B cell (primary cell): ENCODE results near the gene MARCOL. TPM values are rescaled to one million over a fixed set of nuclear protein-coding genes. Genes with fewer than 3 reads are reported as not detected.
"Not testable (repeated sequence)": the region's sequence is repeated elsewhere in the genome, so short reads cannot be mapped to it uniquely, and the experiment has no call there.

Experiments used
- ATAC-seq: fragments of 200-7000 bp; cut with Tn5 transposase; one replicate; pipeline ENCODE4 v1.10.0; 2021; ENCODE audit warnings: low read depth, mild to moderate bottlenecking, moderate number of reproducible peaks, moderate library complexity
- CTCF ChIA-PET: fragments of 350-600 bp; sonication (Branson Sonifier 250); formaldehyde crosslinking; loops from one replicate; lab custom pipeline; 2021; ENCODE audit warnings: antibody characterized with exemption, inconsistent platforms; lab: Charles Lee
- POLR2A ChIA-PET: fragments of 350-600 bp; sonication (Branson Sonifier 250); formaldehyde crosslinking; loops from one replicate; lab custom pipeline; 2021; ENCODE audit warnings: antibody characterized with exemption; lab: Charles Lee
- DNase-seq: peaks from one replicate; pipeline ENCODE4 v3.0.0; 2013
- H2AFZ ChIP-seq: 2 replicates; pipeline ENCODE4 v1.6.1; 2012; ENCODE audit warnings: mild to moderate bottlenecking, low read depth, low read length; ENCODE audit not compliant: insufficient read depth, poor library complexity, severe bottlenecking
- H3K27ac ChIP-seq, 2 donors: 1 replicate in 1 of 2; 2 replicates in 1 of 2; pipeline ENCODE4 v1.5.1; 2012 to 2013; ENCODE audit warnings: low read length in 2 of 2, mild to moderate bottlenecking in 2 of 2, moderate library complexity in 1 of 2
- H3K27me3 ChIP-seq, 4 experiments: fragments of 200-600 bp in 1 of 4; sonication (generic) in 1 of 4; replicated peaks in 1 of 4; 1 replicate in 2 of 4; 2 replicates in 2 of 4; pipeline versions ENCODE4 v1.6.1 to v1.7.0; 2013 to 2016; ENCODE audit warnings: low read length in 3 of 4, mild to moderate bottlenecking in 2 of 4, mixed read lengths in 1 of 4, moderate library complexity in 1 of 4; ENCODE audit not compliant: insufficient read depth in 4 of 4, control insufficient read depth in 3 of 4; ENCODE audit errors: control extremely low read depth in 1 of 4
- H3K36me3 ChIP-seq, 2 experiments: replicated peaks in 1 of 2; 1 replicate in 1 of 2; 2 replicates in 1 of 2; pipeline versions ENCODE4 v1.6.1 to v1.7.1; 2013; ENCODE audit warnings: low read length in 1 of 2; ENCODE audit not compliant: insufficient read depth in 2 of 2, control insufficient read depth in 1 of 2; ENCODE audit errors: control extremely low read depth in 1 of 2, extremely low read depth in 1 of 2
- H3K4me1 ChIP-seq, 2 donors: fragments of 200-600 bp in 1 of 2; sonication (generic) in 1 of 2; 1 replicate in 1 of 2; 2 replicates in 1 of 2; pipeline versions ENCODE4 v1.5.1 to v1.6.1; 2013 to 2017; ENCODE audit warnings: low read length in 2 of 2; ENCODE audit not compliant: control insufficient read depth in 2 of 2, insufficient read depth in 2 of 2
- H3K4me2 ChIP-seq: replicated peaks from 2 replicates; pipeline ENCODE3; 2012; ENCODE audit warnings: mild to moderate bottlenecking, low read depth, low read length; ENCODE audit not compliant: poor library complexity, severe bottlenecking
- H3K4me3 ChIP-seq, 5 experiments: fragments of 200-600 bp in 1 of 5; sonication (generic) in 1 of 5; 1 replicate in 3 of 5; 2 replicates in 2 of 5; pipeline versions ENCODE4 v1.5.1 to v1.7.0; 2011 to 2016; ENCODE audit warnings: low read length in 4 of 5, mild to moderate bottlenecking in 4 of 5, low read depth in 2 of 5, control low read depth in 1 of 5, moderate library complexity in 1 of 5; ENCODE audit not compliant: insufficient read depth in 1 of 5; ENCODE audit errors: control extremely low read depth in 1 of 5, extremely low read depth in 1 of 5
- H3K79me2 ChIP-seq: fragments of 200-600 bp; sonication (generic); one replicate; pipeline ENCODE4 v1.6.0; 2016; ENCODE audit warnings: low read length; ENCODE audit not compliant: control insufficient read depth, insufficient read depth
- H3K9ac ChIP-seq: fragments of 200-600 bp; sonication (generic); 2 replicates; pipeline ENCODE4 v1.6.1; 2017; ENCODE audit warnings: mild to moderate bottlenecking, low read length, moderate library complexity
- H3K9me3 ChIP-seq, 3 donors: one replicate each; pipeline versions ENCODE4 v1.6.1 to v1.7.1; 2013; ENCODE audit warnings: low read length in 2 of 3; ENCODE audit not compliant: control insufficient read depth in 2 of 3, insufficient read depth in 1 of 3; ENCODE audit errors: control extremely low read depth in 1 of 3
- H4K20me1 ChIP-seq: 2 replicates; pipeline ENCODE4 v1.6.0; 2012; ENCODE audit warnings: mild to moderate bottlenecking, low read length; ENCODE audit not compliant: insufficient read depth, control insufficient read depth, poor library complexity, severe bottlenecking
- H3K27ac Mint-ChIP-seq: one replicate; pipeline ENCODE4 v1.8.0; 2021; ENCODE audit warnings: mixed read lengths
- H3K27me3 Mint-ChIP-seq: one replicate; pipeline ENCODE4 v1.8.0; 2021; ENCODE audit warnings: mixed read lengths
- H3K4me1 Mint-ChIP-seq: one replicate; pipeline ENCODE4 v1.8.0; 2021; ENCODE audit warnings: mixed read lengths
- H3K4me3 Mint-ChIP-seq: one replicate; pipeline ENCODE4 v1.8.0; 2021; ENCODE audit warnings: mixed read lengths
- H3K9me3 Mint-ChIP-seq: one replicate; pipeline ENCODE4 v1.8.0; 2022; ENCODE audit warnings: mixed read lengths; ENCODE audit not compliant: insufficient read depth
- EZH2 ChIP-seq: IDR thresholded peaks from 2 replicates; pipeline ENCODE4 v1.6.1; 2012; ENCODE audit warnings: borderline replicate concordance, low read depth, mild to moderate bottlenecking, moderate library complexity, low read length; ENCODE audit not compliant: insufficient read depth, poor library complexity, severe bottlenecking
- WGBS: methylation state at CpG from one replicate; pipeline ENCODE4 v1.1.5; 2013; ENCODE audit warnings: missing lambda C conversion rate; ENCODE audit not compliant: insufficient coverage; 5-methylcytosine and 5-hydroxymethylcytosine counted together
- intact Hi-C: fragments of 100-400 bp; cut with micrococcal nuclease; formaldehyde crosslinking; loops from one replicate; pipeline ENCODE4 v1.10.0; 2022
- polyA plus RNA-seq: library from polyadenylated mRNA; depleted of rRNA; stranded (reverse); fragments of >200 nt; gene quantifications from 2 replicates; pipeline ENCODE4 v1.2.3, GENCODE V29; 2012
- total RNA-seq, 2 donors: library from RNA; stranded (reverse); fragments of 120-200 nt in 1 of 2; gene quantifications; 1 replicate in 1 of 2; 2 replicates in 1 of 2; pipeline versions ENCODE4 v1.2.3 to v1.2.4, GENCODE V29; 2013 to 2022
- TF ChIP-seq, protein P1 (sequence below): fragments of 200-600 bp; IDR thresholded peaks from one replicate; pipeline ENCODE4 v1.8.0; 2022; ENCODE audit warnings: antibody characterized with exemption, mild to moderate bottlenecking

Gene MARCOL
- total and polyA plus RNA-seq, 2 donors (not counting 1 experiment from before 2014, with no cell fraction given), result not detected

DNA sequence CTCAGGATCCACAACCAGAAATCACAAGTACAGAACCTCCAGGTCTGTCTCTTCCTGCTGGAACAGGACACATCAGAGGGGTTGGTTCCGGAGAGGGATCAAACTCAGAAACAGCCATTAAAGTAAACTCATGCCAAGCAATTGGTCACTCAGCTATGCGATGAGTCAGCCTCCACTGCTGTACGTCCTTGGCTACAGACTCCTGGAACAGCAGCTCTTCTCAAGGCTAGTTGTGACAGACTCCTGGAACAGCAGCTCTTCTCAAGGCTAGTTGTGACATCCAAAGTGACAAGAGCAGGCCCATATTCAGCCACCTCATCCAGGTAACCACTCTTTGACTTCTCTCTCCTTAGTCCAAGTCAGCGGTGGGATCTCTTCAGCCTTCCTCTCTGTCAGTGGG lies 30.2 kb downstream of the MARCOL start, which contains the start of gene SPINK13:
Gene SPINK13, plus strand, starts transcription at position 229 of the 400 bp plus-strand sequence. CDS start 1,279 bp downstream, outside the sequence.
- Histone ChIP-seq H3K4me3 (no peak within 1 kb of the TSS), H2AFZ (no peak within 1 kb of the TSS), H3K4me2 (no peak within 1 kb of the TSS), H3K36me3 (no peaks in the 10 kb centered on the region), H3K9ac (no peak within 1 kb of the TSS), H3K9me3 (no peaks in the 10 kb centered on the region), H3K79me2 (no peaks in the 10 kb centered on the region), H4K20me1 (no peaks in the 10 kb centered on the region), H3K27ac (no peak within 1 kb of the TSS), H3K27me3 (no peaks in the 10 kb centered on the region), H3K4me1 (no peaks in the 10 kb centered on the region)
- H3K4me3 Mint-ChIP-seq, result no peak within 1 kb of the TSS
- peaks cover 5% of the 10 kb centered on the region for H3K9me3 Mint-ChIP-seq
- DNase-seq (no peak), ATAC-seq (no peak)
- intact Hi-C loops, result no loop called here
- no peaks in the 10 kb centered on the region for H3K27me3 Mint-ChIP-seq
- no peaks in the 10 kb centered on the region for H3K4me1 Mint-ChIP-seq
- WGBS, result 96% methylated on average over 3 of the region's 4 CpGs
- H3K27ac Mint-ChIP-seq, result no peak within 1 kb of the TSS
- POLR2A ChIA-PET, result no interaction called here
- TF ChIP-seq, protein P1, sequence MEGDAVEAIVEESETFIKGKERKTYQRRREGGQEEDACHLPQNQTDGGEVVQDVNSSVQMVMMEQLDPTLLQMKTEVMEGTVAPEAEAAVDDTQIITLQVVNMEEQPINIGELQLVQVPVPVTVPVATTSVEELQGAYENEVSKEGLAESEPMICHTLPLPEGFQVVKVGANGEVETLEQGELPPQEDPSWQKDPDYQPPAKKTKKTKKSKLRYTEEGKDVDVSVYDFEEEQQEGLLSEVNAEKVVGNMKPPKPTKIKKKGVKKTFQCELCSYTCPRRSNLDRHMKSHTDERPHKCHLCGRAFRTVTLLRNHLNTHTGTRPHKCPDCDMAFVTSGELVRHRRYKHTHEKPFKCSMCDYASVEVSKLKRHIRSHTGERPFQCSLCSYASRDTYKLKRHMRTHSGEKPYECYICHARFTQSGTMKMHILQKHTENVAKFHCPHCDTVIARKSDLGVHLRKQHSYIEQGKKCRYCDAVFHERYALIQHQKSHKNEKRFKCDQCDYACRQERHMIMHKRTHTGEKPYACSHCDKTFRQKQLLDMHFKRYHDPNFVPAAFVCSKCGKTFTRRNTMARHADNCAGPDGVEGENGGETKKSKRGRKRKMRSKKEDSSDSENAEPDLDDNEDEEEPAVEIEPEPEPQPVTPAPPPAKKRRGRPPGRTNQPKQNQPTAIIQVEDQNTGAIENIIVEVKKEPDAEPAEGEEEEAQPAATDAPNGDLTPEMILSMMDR, result no peak
- TF ChIP-seq EZH2, result no peak
- CTCF ChIA-PET, result no interaction called here

DNA sequence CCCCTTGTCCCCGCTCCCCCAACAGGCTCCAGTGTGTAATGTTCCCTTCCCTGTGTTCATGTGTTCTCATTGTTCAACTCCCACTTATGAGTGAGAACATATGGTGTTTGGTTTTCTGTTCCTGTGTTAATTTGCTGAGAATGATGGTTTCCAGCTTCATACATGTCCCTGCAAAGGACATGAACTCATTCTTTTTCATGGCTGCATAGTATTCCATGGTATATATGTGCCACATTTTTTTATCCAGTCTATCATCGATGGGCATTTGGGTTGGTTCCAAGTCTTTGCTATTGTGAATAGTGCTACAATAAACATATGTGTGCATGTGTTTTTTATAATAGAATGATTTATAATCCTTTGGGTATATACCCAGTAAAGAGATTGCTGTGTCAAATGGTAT lies 36.8 kb downstream of the MARCOL start:
- H2AFZ ChIP-seq, H3K27ac ChIP-seq, H4K20me1 ChIP-seq, H3K9me3 ChIP-seq, H3K27me3 ChIP-seq, H3K27ac Mint-ChIP-seq, H3K36me3 ChIP-seq, POLR2A ChIA-PET, H3K4me1 ChIP-seq, H3K27me3 Mint-ChIP-seq, H3K4me3 Mint-ChIP-seq, H3K4me1 Mint-ChIP-seq, CTCF ChIA-PET, ATAC-seq, H3K4me2 ChIP-seq, intact Hi-C loops, H3K79me2 ChIP-seq, H3K9ac ChIP-seq, DNase-seq, H3K4me3 ChIP-seq: not testable (repeated sequence)
- H3K9me3 Mint-ChIP-seq, result peaks cover 13% of the 10 kb centered on the region
- no CpG with 5 or more reads among the region's 2 CpGs for WGBS

GRCh38 chr5:148280893-148281292 lies 42.6 kb downstream of the MARCOL start:
- DNase-seq, H3K79me2 ChIP-seq, ATAC-seq, H3K4me1 Mint-ChIP-seq, H3K27ac Mint-ChIP-seq, H3K4me3 ChIP-seq, H3K27me3 Mint-ChIP-seq, H2AFZ ChIP-seq, H3K36me3 ChIP-seq, H4K20me1 ChIP-seq, H3K27ac ChIP-seq, POLR2A ChIA-PET, H3K4me2 ChIP-seq, H3K4me1 ChIP-seq, H3K27me3 ChIP-seq, intact Hi-C loops, H3K9ac ChIP-seq, CTCF ChIA-PET, H3K4me3 Mint-ChIP-seq: not testable (repeated sequence)
- WGBS, result 40% methylated on average over 4 of the region's 5 CpGs
- peaks cover 10% of the 10 kb centered on the region for H3K9me3 Mint-ChIP-seq
- H3K9me3 ChIP-seq, result peaks cover 0 to 11% (median 0%) of the 10 kb centered on the region in 3 donors
